Mononuclear cell (primary cell): ENCODE results near the gene RFX4. TPM values are rescaled to one million over a fixed set of nuclear protein-coding genes. Genes with fewer than 3 reads are reported as not detected.

Experiments
- H3K27me3 ChIP-seq: 2 replicates; pipeline ENCODE4 v1.6.0; 2011; ENCODE audit warnings: low read length, control low read depth; ENCODE audit not compliant: insufficient read depth
- H3K4me1 ChIP-seq: 2 replicates; pipeline ENCODE4 v1.5.1; 2011; ENCODE audit warnings: mild to moderate bottlenecking, low read length, control low read depth; ENCODE audit not compliant: insufficient read depth
- H3K4me3 ChIP-seq: 2 replicates; pipeline ENCODE4 v1.5.1; 2011; ENCODE audit warnings: mild to moderate bottlenecking, low read length, moderate library complexity
- H3K9me3 ChIP-seq: 2 replicates; pipeline ENCODE4 v1.5.1; 2011; ENCODE audit warnings: low read depth, mild to moderate bottlenecking, control low read depth, low read length
- total RNA-seq: library from RNA; depleted of rRNA; stranded (reverse); fragments of >200 nt; gene quantifications from one replicate; pipeline ENCODE4 v1.2.3, GENCODE V29; 2012

RFX4 gene
- total RNA-seq, 1 donor: not detected

GRCh38 chr12:106760184-106760531, 177.4 kb downstream of the RFX4 start:
- peaks cover 17% of the 10 kb centered on the region for H3K4me1 ChIP-seq
- H3K4me3 ChIP-seq: no peak overlapping the region
- no peaks in the 10 kb centered on the region for H3K9me3 ChIP-seq
- H3K27me3 ChIP-seq: no peaks in the 10 kb centered on the region

GRCh38 chr12:106764220-106764619, 181.4 kb downstream of the RFX4 start:
- no peaks in the 10 kb centered on the region for H3K9me3 ChIP-seq
- peaks cover 15% of the 10 kb centered on the region for H3K4me1 ChIP-seq
- H3K4me3 ChIP-seq: no peak overlapping the region
- H3K27me3 ChIP-seq: peaks cover 26% of the 10 kb centered on the region

GRCh38 chr12:106764738-106765137, 181.9 kb downstream of the RFX4 start:
- H3K9me3 ChIP-seq: no peaks in the 10 kb centered on the region
- H3K4me3 ChIP-seq: no peak overlapping the region
- H3K4me1 ChIP-seq: peaks cover 10% of the 10 kb centered on the region
- peaks cover 30% of the 10 kb centered on the region for H3K27me3 ChIP-seq

- Histone ChIP-seq H3K9me3 (no peaks in the 10 kb centered on the region), H3K4me1 (no peaks in the 10 kb centered on the region), H3K4me3 (no peak overlapping the region), H3K27me3 (peaks cover 30% of the 10 kb centered on the region)
Observed at GRCh38 chr12:106766393-106766826, 183.6 kb downstream of the RFX4 start.

GRCh38 chr12:106767206-106767605, 184.4 kb downstream of the RFX4 start:
- Histone ChIP-seq H3K27me3 (peaks cover 30% of the 10 kb centered on the region), H3K4me3 (no peak overlapping the region), H3K4me1 (no peaks in the 10 kb centered on the region), H3K9me3 (no peaks in the 10 kb centered on the region)

- Histone ChIP-seq H3K4me3 (no peak overlapping the region), H3K9me3 (no peaks in the 10 kb centered on the region), H3K27me3 (peaks cover 30% of the 10 kb centered on the region), H3K4me1 (no peaks in the 10 kb centered on the region)
Observed at GRCh38 chr12:106767954-106768822, 185.4 kb downstream of the RFX4 start.

- no peaks in the 10 kb centered on the region for H3K9me3 ChIP-seq
- peaks cover 30% of the 10 kb centered on the region for H3K27me3 ChIP-seq
- no peak overlapping the region for H3K4me3 ChIP-seq
- H3K4me1 ChIP-seq: no peaks in the 10 kb centered on the region
Observed at GRCh38 chr12:106769078-106769477, 186.3 kb downstream of the RFX4 start.

- Histone ChIP-seq H3K4me1 (peaks cover under 1% of the 10 kb centered on the region), H3K27me3 (peaks cover 30% of the 10 kb centered on the region), H3K4me3 (no peak overlapping the region), H3K9me3 (no peaks in the 10 kb centered on the region)
Observed at GRCh38 chr12:106769546-106769945, 186.7 kb downstream of the RFX4 start.

- Histone ChIP-seq H3K9me3 (no peaks in the 10 kb centered on the region), H3K4me1 (peaks cover 13% of the 10 kb centered on the region), H3K4me3 (no peak overlapping the region), H3K27me3 (peaks cover 26% of the 10 kb centered on the region)
Observed at GRCh38 chr12:106771425-106771824, 188.6 kb downstream of the RFX4 start.

- H3K27me3 ChIP-seq: peaks cover 11% of the 10 kb centered on the region
- H3K4me3 ChIP-seq: peak overlapping the region; percentile 71
- H3K9me3 ChIP-seq: no peaks in the 10 kb centered on the region
- H3K4me1 ChIP-seq: peaks cover 13% of the 10 kb centered on the region
Observed at GRCh38 chr12:106773286-106774004, 190.6 kb downstream of the RFX4 start.

GRCh38 chr12:106774005-106774807, 191.4 kb downstream of the RFX4 start, which contains the start of gene RIC8B:
RIC8B (plus strand) TSS chr12:106774682; CDS start chr12:106774746, 64 bp downstream.
- Histone ChIP-seq H3K4me1 (peaks cover 13% of the 10 kb centered on the region), H3K9me3 (no peaks in the 10 kb centered on the region), H3K4me3 (peak within 1 kb of the TSS; percentile 71), H3K27me3 (peaks cover 4% of the 10 kb centered on the region)

- H3K4me1 ChIP-seq: peaks cover 13% of the 10 kb centered on the region
- no peaks in the 10 kb centered on the region for H3K27me3 ChIP-seq
- no peaks in the 10 kb centered on the region for H3K9me3 ChIP-seq
- H3K4me3 ChIP-seq: peak overlapping the region; percentile 71
Observed at GRCh38 chr12:106774808-106775524, 192.2 kb downstream of the RFX4 start.

- H3K9me3 ChIP-seq: no peaks in the 10 kb centered on the region
- no peak overlapping the region for H3K4me3 ChIP-seq
- no peaks in the 10 kb centered on the region for H3K27me3 ChIP-seq
Observed at GRCh38 chr12:106776897-106777296, 194.1 kb downstream of the RFX4 start.

GRCh38 chr12:106780010-106780631, 197.3 kb downstream of the RFX4 start:
- Histone ChIP-seq H3K9me3 (no peaks in the 10 kb centered on the region), H3K4me3 (no peak overlapping the region), H3K27me3 (no peaks in the 10 kb centered on the region), H3K4me1 (peaks cover 8% of the 10 kb centered on the region)

More at GRCh38 chr12:106776897-106777296, 194.1 kb downstream of the RFX4 start:
- H3K4me1 ChIP-seq: peaks cover 13% of the 10 kb centered on the region
